CD14-positive monocyte (primary cell): ENCODE measurements around the gene BTNL3. TPM values are rescaled to one million over a fixed set of nuclear protein-coding genes. Genes with fewer than 3 reads are reported as not detected.

ENCODE experiments used
- DNase-seq, 3 donors: peaks; one replicate each; pipeline ENCODE4 v3.0.0-alpha.2; 2011 to 2022
- H2AFZ ChIP-seq: 2 replicates; pipeline ENCODE4 v1.6.0; 2012; ENCODE audit warnings: mild to moderate bottlenecking, low read depth, low read length, inconsistent platforms; ENCODE audit not compliant: insufficient read depth, poor library complexity, severe bottlenecking
- H3K27ac ChIP-seq, 2 donors: 1 replicate in 1 of 2; 2 replicates in 1 of 2; pipeline ENCODE4 v1.5.1; 2012 to 2013; ENCODE audit warnings: low read length in 2 of 2, control low read depth in 1 of 2, inconsistent platforms in 1 of 2, low read depth in 1 of 2, mild to moderate bottlenecking in 1 of 2
- H3K27me3 ChIP-seq, 2 donors: one replicate each; pipeline versions ENCODE4 v1.6.0 to v1.6.1; 2011 to 2013; ENCODE audit warnings: low read length in 2 of 2; ENCODE audit not compliant: control insufficient read depth in 2 of 2, insufficient read depth in 2 of 2
- H3K36me3 ChIP-seq, 2 donors: replicated peaks in 1 of 2; 1 replicate in 1 of 2; 2 replicates in 1 of 2; pipeline versions ENCODE4 v1.5.1 to v1.6.1; 2012 to 2013; ENCODE audit warnings: low read length in 2 of 2, control low read depth in 1 of 2, inconsistent platforms in 1 of 2, mild to moderate bottlenecking in 1 of 2; ENCODE audit not compliant: insufficient read depth in 2 of 2, control insufficient read depth in 1 of 2
- H3K4me1 ChIP-seq, 2 donors: 1 replicate in 1 of 2; 2 replicates in 1 of 2; pipeline versions ENCODE4 v1.5.1 to v1.6.1; 2012 to 2013; ENCODE audit warnings: low read length in 2 of 2, control low read depth in 1 of 2, inconsistent platforms in 1 of 2, mild to moderate bottlenecking in 1 of 2, moderate library complexity in 1 of 2; ENCODE audit not compliant: insufficient read depth in 2 of 2, control insufficient read depth in 1 of 2
- H3K4me2 ChIP-seq: replicated peaks from 2 replicates; pipeline ENCODE3; 2012; ENCODE audit warnings: low read length, moderate library complexity, mild to moderate bottlenecking; ENCODE audit not compliant: poor library complexity, severe bottlenecking; ENCODE audit errors: extremely low read depth
- H3K4me3 ChIP-seq, 3 experiments: fragments of 200-600 bp in 1 of 3; sonication (generic) in 1 of 3; replicated peaks in 1 of 3; 1 replicate in 2 of 3; 2 replicates in 1 of 3; pipeline ENCODE4 v1.5.1; 2011 to 2013; ENCODE audit warnings: low read length in 3 of 3, mild to moderate bottlenecking in 3 of 3, control low read depth in 2 of 3, low read depth in 2 of 3, inconsistent platforms in 1 of 3, moderate library complexity in 1 of 3
- H3K79me2 ChIP-seq: 2 replicates; pipeline ENCODE4 v1.6.0; 2012; ENCODE audit warnings: mild to moderate bottlenecking, control low read depth, inconsistent platforms, low read length, moderate library complexity; ENCODE audit not compliant: insufficient read depth
- H3K9ac ChIP-seq: 2 replicates; pipeline ENCODE4 v1.6.0; 2017; ENCODE audit warnings: low read length, mild to moderate bottlenecking; ENCODE audit not compliant: insufficient read depth, poor library complexity, severe bottlenecking
- H3K9me3 ChIP-seq, 2 donors: replicated peaks in 1 of 2; 1 replicate in 1 of 2; 2 replicates in 1 of 2; pipeline versions ENCODE4 v1.5.1 to v1.6.1; 2012 to 2013; ENCODE audit warnings: low read length in 2 of 2, control low read depth in 1 of 2; ENCODE audit not compliant: control insufficient read depth in 1 of 2, insufficient read depth in 1 of 2
- H4K20me1 ChIP-seq: 2 replicates; pipeline ENCODE4 v1.6.0; 2012; ENCODE audit warnings: mild to moderate bottlenecking, low read length, control low read depth, moderate library complexity; ENCODE audit not compliant: insufficient read depth
- H3K27ac Mint-ChIP-seq, 7 donors: one replicate each; pipeline ENCODE4 v1.8.0; 2020; ENCODE audit warnings: mild to moderate bottlenecking in 7 of 7, mixed read lengths in 7 of 7, moderate library complexity in 6 of 7, inconsistent platforms in 2 of 7
- H3K27me3 Mint-ChIP-seq, 3 donors: one replicate each; pipeline ENCODE4 v1.8.0; 2021 to 2022; ENCODE audit warnings: low read depth in 3 of 3, mild to moderate bottlenecking in 3 of 3, mixed read lengths in 3 of 3, moderate library complexity in 3 of 3, inconsistent platforms in 1 of 3
- H3K36me3 Mint-ChIP-seq, 2 donors: one replicate each; pipeline ENCODE4 v1.8.0; 2020; ENCODE audit warnings: mixed read lengths in 2 of 2, inconsistent platforms in 1 of 2, mild to moderate bottlenecking in 1 of 2
- H3K4me1 Mint-ChIP-seq: one replicate; pipeline ENCODE4 v1.8.0; 2020; ENCODE audit warnings: mild to moderate bottlenecking, mixed read lengths
- H3K4me3 Mint-ChIP-seq, 2 donors: one replicate each; pipeline ENCODE4 v1.8.0; 2020; ENCODE audit warnings: mild to moderate bottlenecking in 2 of 2, mixed read lengths in 2 of 2, moderate library complexity in 1 of 2
- H3K9me3 Mint-ChIP-seq, 7 donors: one replicate each; pipeline ENCODE4 v1.8.0; 2020 to 2022; ENCODE audit warnings: mixed read lengths in 7 of 7, mild to moderate bottlenecking in 6 of 7, moderate library complexity in 6 of 7, inconsistent platforms in 2 of 7
- CTCF ChIP-seq: fragments of 200-600 bp; IDR thresholded peaks from one replicate; pipeline ENCODE4 v1.8.0; 2022; ENCODE audit warnings: antibody characterized with exemption, mild to moderate bottlenecking
- WGBS: methylation state at CpG from one replicate; pipeline ENCODE4 v1.1.5; 2013; ENCODE audit warnings: missing lambda C conversion rate; ENCODE audit not compliant: insufficient coverage; 5-methylcytosine and 5-hydroxymethylcytosine counted together
- intact Hi-C, 2 donors: fragments of 100-400 bp; cut with micrococcal nuclease; formaldehyde crosslinking; loops; one replicate each; pipeline versions ENCODE4 v1.15.0 to v1.15.1; 2023
- polyA plus RNA-seq, 3 donors: library from polyadenylated mRNA; depleted of rRNA in 1 of 3; unstranded in 2 of 3; stranded (reverse) in 1 of 3; fragments of 300-500 nt in 2 of 3; fragments of >200 nt in 1 of 3; fragmentation: Illumina TruSeq in 2 of 3; gene quantifications; 1 replicate in 2 of 3; 2 replicates in 1 of 3; pipeline ENCODE4 v1.2.3, GENCODE V29; 2012 to 2021

Gene BTNL3
- polyA plus RNA-seq, 3 donors: 0.08 to 0.20 TPM; not detected in 1

- Mint-ChIP-seq H3K27ac (no peak overlapping the region), H3K9me3 (no peaks in the 10 kb centered on the region), H3K4me1 (no peaks in the 10 kb centered on the region), H3K27me3 (peaks cover 22 to 32% (median 22%) of the 10 kb centered on the region in 3 donors), H3K36me3 (no peaks in the 10 kb centered on the region), H3K4me3 (peak overlapping the region in 1 of 2 donors; percentile 28)
- Histone ChIP-seq H3K4me2 (no peak overlapping the region), H3K4me1 (no peaks in the 10 kb centered on the region), H3K9me3 (no peaks in the 10 kb centered on the region), H3K4me3 (no peak overlapping the region), H3K36me3 (no peaks in the 10 kb centered on the region), H4K20me1 (no peaks in the 10 kb centered on the region), H3K27me3 (peaks cover 0 to 3% of the 10 kb centered on the region in 2 donors), H3K9ac (no peak overlapping the region), H3K27ac (no peak overlapping the region), H2AFZ (no peak overlapping the region), H3K79me2 (no peaks in the 10 kb centered on the region)
- intact Hi-C loops: no loop called here
- no peak for DNase-seq
- 95% methylated on average over 10 of the region's 10 CpGs for WGBS
- no peak for TF ChIP-seq CTCF
Measured at GRCh38 chr5:181044093-181044599, 55.5 kb downstream of the BTNL3 start.

- H3K27me3 Mint-ChIP-seq: peaks cover 22 to 37% (median 23%) of the 10 kb centered on the region in 3 donors
- H3K4me1 ChIP-seq: no peaks in the 10 kb centered on the region
- no peak overlapping the region for H3K27ac Mint-ChIP-seq
- H2AFZ ChIP-seq: no peak overlapping the region
- no peaks in the 10 kb centered on the region for H3K36me3 ChIP-seq
- no peak overlapping the region for H3K4me2 ChIP-seq
- peak overlapping the region in 1 of 2 donors; percentile 2 for H3K4me3 Mint-ChIP-seq
- intact Hi-C loops: no loop called here
- no peaks in the 10 kb centered on the region for H3K79me2 ChIP-seq
- peaks cover 0 to 8% of the 10 kb centered on the region in 2 donors for H3K27me3 ChIP-seq
- no peak overlapping the region for H3K4me3 ChIP-seq
- H3K9ac ChIP-seq: no peak overlapping the region
- TF ChIP-seq CTCF: no peak
- 21% methylated on average over 9 of the region's 11 CpGs for WGBS
- H3K4me1 Mint-ChIP-seq: no peaks in the 10 kb centered on the region
- DNase-seq: no peak
- peaks cover 0 to 2% (median 0%) of the 10 kb centered on the region in 7 donors for H3K9me3 Mint-ChIP-seq
- H3K27ac ChIP-seq: no peak overlapping the region
- H3K9me3 ChIP-seq: no peaks in the 10 kb centered on the region
- H3K36me3 Mint-ChIP-seq: no peaks in the 10 kb centered on the region
- H4K20me1 ChIP-seq: no peaks in the 10 kb centered on the region
Measured at GRCh38 chr5:181044662-181045305, 56.1 kb downstream of the BTNL3 start.
